HG03097 (cell line): ENCODE results near the gene NDUFB10.

ENCODE experiments used
- ATAC-seq: cut with Tn5 transposase; IDR thresholded peaks from one replicate; pipeline ENCODE4 v1.9.1; 2021; ENCODE audit not compliant: unreplicated experiment, low FRiP score

The NDUFB10 gene

DNA sequence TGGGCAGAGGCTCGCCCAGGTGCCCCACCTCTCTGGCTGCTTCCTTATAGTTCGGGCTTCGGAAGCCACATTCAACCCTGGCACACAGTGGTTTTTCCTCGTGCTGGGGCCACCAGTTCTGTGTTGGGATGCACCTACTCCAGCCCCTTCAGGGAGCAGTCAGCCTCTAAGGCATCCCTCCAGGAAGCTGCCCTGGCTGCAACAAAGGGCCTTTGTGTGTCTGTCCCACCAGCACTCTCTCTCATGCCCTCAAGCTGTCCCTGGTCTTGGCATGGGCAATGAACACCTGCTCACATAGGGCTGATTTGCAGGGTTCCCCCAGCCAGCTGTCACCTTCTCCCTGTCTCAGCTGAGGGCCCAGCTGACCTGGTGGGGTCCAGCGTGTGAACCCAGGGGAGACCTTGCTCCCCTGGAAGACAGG is 22.7 kb downstream of the NDUFB10 start:
- no peak for ATAC-seq

DNA sequence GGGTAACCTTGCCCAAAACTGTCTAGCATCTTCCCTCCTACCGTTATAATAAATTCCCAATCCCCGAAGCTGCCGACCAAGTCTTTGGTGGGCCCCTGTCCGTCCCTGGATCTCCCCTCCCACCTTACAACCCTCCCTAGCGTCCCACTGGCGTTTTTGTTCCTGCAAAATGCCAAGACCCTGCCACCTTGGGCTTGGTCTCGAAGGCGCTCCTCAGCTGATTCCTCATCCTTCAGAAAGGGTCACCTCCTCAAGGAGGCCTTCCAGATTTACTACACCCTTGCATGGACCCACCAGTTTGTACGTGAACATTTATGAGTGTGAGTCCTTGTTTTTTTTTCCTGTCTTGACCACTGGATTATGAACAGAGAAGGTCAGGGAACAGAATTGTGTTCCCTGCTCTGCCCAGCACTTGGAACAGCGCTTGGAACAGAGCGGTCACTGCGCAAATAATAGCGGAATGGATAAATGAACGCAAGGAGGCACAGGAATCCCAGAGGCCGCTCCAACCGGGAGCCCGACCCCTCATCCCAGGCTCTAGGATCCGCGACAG is 23.7 kb downstream of the NDUFB10 start:
- ATAC-seq = no peak

DNA sequence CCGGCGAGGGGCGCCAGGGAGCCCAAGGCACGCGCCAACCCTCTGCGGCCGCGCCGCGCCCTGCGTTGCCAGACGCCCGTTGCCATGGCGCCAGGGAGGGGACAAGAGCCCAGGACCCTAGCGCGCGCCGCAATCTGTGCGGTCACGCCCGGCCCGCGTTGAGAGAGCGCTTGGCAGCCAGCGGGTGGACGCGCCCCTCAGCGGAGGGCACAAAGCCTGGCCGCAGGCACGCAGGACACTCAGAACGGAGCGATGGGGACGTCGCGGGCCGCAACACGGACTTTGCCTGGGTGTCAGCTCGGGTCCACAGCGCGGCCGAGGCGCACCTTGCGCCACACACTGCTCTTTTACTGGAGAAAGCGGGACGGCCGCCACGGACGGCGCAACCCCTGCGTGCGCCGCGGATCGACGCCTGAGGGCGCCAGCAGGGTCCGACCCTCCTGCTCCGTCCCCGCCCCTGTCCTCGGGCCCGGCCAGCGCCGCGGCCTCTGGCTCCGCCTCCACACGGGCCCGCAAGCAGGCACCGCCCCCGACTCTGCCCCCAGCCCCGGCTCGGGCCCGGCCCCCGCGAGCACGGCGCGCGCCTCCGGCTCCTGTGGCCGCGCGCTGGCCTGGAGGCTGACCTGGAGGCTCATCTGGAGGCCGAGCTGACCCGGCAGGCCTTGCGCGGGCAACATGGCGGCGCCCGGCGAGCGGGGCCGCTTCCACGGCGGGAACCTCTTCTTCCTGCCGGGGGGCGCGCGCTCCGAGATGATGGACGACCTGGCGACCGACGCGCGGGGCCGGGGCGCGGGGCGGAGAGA is 24.4 kb downstream of the NDUFB10 start, which contains the start of gene GFER:
TSS of gene GFER (plus strand) at position 650 of the 803 bp plus-strand sequence. CDS start at position 676, 26 bp downstream.
- ATAC-seq = peak; percentile 72

DNA sequence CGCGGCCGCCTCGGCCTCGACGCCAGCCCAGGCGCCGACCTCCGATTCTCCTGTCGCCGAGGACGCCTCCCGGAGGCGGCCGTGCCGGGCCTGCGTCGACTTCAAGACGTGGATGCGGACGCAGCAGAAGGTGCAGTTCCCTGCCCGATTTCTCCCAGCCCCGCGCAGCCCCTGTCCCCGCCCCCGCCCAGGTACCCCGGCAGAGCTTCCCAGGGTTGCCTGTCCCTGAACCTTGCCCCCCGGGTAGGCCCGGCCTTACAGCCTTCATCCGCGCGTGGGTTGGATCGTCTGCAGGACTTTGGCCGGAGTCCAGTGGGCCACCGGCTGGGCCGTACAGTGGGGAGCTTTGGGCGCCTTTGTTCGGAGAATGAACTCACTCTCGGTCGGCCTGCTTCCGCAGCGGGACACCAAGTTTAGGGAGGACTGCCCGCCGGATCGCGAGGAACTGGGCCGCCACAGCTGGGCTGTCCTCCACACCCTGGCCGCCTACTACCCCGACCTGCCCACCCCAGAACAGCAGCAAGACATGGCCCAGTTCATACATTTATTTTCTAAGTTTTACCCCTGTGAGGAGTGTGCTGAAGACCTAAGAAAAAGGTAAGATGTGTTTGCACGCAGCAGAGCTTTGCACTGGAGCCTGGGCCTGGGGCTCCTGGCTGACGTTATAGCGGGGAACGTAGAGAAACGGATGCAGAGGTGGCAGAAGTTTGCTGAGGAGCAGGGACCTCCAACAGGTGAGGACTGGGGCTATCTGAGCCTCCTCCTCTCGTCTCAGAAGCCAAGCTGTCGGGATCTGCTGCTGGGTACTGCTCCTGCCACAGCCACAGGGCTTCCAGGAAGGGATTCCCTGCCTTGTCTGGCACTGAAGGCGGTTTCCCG is 25.2 kb downstream of the NDUFB10 start:
- no peak for ATAC-seq

DNA sequence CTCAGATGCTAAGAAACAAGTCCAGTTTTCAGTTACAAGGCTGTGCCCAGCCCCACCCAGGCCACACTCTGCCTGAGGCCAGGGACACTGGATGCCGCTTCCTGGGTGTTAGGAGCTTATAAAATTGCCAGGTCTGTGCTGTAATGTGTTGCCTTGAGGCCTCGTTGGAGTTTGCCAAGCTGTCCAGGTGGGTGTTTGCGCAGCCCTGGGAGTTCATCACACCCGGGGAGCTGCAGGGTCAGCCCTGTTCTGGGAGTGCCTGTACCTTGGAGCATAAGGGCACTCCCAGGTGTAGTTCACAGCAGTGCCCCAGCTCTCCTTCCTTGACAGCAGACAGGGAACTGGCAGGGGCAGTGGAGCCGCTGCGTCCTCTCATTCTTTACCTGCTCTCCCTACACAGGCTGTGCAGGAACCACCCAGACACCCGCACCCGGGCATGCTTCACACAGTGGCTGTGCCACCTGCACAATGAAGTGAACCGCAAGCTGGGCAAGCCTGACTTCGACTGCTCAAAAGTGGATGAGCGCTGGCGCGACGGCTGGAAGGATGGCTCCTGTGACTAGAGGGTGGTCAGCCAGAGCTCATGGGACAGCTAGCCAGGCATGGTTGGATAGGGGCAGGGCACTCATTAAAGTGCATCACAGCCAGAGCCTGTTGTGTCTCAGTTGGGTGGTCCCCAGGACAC is 26.3 kb downstream of the NDUFB10 start:
- ATAC-seq = no peak

DNA sequence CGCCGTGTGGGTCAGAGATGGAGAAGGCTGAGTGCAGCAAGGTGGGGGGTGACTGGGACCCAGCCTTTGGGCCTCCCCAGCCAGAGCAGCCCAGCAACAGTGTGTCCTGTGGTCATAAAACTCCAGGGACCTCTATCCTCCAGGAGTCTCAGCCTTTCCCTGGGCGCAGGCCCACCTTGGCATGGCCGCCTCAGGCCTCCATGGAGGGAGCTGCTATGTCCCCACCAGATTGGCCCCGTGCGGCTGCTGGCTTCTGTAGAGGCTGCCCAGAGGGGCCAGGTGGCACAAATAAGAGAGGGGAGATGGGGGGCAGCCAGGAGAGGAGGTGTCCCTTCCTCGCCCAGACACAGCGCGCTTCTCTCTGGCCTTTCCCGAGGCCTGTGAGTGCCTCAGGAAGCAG is 27.9 kb downstream of the NDUFB10 start:
- ATAC-seq = no peak

DNA sequence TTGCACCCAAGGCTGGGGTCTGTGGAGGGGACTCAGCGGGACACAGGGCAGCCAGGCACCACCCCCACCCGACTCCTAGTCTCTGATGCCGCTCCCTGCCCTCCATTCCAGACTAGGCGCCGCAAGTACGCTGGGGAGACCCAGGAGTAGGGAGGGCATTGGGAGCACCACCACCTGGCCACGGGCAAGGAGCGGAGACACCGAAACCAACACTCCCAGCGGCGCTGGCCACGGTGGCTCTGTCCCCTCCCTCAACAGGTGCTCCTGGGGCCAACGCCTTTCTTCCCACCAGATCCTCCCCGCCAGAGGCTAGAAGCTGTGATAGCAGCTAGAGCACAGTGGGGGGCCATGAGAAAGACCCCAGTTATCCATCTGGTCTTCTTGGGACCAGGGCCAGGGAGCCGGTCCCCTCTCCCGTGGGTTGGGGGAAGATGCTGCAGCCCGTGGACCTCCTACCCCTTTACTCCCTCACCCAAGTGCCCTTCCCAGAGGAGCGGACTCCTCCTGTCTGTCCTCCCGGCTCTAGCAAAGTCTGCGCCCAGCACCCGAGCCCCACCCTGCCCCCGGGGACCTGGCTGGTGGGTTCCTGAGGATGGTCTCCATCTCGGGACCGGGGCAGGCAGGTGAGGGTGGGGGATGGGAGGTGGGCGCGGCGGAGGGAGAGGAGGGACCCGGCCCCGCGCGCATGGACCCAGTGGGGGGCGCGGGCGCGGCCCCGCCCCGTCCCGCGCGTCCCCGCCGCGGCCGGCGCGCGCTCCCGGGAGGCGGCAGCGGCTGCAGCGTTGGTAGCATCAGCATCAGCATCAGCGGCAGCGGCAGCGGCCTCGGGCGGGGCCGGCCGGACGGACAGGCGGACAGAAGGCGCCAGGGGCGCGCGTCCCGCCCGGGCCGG is 30.1 kb downstream of the NDUFB10 start, which contains the start of gene SYNGR3:
TSS of gene SYNGR3 (plus strand) at position 762 of the 892 bp plus-strand sequence. CDS start 133 bp downstream, outside the sequence.
- no peak for ATAC-seq

DNA sequence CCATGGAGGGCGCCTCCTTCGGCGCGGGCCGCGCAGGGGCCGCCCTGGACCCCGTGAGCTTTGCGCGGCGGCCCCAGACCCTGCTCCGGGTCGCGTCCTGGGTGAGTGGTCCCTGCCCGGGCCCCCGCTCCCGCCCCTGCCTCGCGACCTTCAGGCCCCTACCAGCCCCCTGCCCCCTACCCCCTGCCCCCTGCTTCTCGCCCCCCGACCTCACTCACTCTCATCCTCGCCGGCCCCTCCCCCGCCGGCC is 30.7 kb downstream of the NDUFB10 start:
- no peak for ATAC-seq

DNA sequence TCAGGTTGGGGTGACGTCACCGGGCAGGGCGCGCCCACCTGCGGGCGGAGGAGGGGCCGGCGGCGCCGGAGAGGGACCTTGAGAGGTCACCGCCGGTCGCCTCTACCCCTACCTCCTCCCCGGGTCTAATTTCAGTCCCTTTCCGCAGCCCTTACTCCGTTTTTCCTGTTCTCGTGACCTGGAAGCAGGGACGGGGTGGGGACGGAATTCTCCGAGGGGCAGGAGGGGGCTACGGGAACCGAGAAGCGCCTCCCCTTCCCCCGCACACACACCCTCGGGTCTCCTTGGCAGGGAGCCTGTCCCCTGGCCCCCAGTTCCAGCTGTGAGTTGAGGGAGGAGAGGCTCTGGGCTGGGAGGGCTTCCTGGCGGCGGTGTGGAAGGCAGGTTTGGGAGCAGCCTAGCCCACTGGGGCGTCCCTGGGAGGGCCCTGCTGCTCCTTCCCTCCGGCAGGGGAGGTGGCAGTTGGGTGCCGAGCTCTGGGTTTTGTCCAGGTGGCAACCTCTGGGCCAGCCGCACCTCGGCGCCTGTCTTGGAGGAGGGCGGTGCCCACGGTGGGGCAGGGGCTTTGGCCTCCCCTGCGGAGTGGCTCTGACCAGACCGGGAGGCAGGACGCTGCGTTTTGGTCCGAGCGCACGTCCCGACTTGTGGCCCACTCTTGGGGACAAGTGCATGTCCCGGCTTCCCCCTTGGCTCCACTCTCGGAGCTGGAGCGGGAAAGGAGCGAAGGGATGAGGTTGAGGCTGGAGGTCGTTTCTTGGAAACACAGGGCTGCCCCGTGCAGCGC is 31.2 kb downstream of the NDUFB10 start:
- ATAC-seq = peak; percentile 1

DNA sequence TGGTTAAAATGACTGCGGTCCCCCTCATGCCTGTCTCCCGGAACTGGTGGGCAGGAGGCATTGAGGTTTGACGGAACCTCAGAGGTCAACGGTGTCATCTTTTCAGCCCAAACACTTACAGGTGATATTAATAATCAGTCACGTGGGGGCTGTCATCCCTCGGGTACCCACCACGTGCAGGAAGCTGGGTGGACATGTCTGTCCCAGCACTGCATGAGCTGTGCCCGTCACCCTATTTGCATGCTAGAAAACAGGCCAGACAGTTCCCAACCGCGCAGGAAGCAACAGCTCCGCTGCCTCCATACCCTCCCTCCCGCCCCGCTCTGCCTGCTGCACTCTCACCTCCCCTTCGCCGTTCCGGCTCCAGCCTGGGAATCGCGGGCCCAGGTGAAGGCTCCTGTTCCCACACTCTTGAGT is 31.8 kb downstream of the NDUFB10 start:
- ATAC-seq = peak; percentile 27

DNA sequence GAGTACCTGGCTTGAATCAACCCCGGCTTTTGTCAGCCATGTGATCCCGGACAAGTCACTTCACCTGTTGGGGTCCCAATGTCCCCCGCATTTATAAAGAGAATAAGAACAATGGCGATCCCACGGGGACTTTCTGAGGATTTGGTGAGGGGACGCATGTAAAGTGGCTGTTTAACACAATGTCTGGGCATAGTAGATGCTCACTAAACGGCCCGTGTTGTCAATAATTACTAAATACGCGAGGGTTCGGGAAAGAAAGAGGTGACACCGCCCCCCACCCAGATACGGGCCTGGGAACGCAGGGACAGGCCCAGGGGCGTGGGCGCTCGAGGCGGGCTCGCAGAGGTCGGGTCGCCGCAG is 32.2 kb downstream of the NDUFB10 start:
- no peak for ATAC-seq

DNA sequence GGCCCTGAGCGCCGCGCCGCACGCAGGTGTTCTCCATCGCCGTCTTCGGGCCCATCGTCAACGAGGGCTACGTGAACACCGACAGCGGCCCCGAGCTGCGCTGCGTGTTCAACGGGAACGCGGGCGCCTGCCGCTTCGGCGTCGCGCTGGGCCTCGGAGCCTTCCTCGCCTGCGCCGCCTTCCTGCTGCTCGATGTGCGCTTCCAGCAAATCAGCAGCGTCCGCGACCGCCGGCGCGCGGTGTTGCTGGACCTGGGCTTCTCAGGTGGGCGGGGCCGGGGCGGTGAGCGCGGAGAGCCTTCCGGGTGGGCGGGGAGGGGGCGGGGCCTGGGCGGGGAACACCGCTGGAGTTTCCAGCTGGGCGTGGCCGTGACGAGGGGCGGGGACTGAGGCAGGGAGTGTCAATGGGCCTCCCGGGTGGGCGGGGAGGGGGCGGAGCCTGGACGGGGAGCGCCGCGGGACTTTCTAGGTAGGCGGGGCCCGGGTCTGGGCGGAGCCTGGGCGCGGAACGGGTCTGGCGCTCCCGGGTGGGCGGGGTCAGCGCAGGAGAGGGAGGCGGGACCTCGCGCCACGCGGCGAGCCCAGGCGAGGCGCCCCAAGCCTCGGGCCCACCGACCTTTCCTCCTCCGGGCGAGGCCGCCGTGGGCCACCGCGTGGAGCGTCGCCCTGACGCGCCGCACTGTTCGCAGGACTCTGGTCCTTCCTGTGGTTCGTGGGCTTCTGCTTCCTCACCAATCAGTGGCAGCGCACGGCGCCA is 32.8 kb downstream of the NDUFB10 start:
- peak; percentile 42 for ATAC-seq

DNA sequence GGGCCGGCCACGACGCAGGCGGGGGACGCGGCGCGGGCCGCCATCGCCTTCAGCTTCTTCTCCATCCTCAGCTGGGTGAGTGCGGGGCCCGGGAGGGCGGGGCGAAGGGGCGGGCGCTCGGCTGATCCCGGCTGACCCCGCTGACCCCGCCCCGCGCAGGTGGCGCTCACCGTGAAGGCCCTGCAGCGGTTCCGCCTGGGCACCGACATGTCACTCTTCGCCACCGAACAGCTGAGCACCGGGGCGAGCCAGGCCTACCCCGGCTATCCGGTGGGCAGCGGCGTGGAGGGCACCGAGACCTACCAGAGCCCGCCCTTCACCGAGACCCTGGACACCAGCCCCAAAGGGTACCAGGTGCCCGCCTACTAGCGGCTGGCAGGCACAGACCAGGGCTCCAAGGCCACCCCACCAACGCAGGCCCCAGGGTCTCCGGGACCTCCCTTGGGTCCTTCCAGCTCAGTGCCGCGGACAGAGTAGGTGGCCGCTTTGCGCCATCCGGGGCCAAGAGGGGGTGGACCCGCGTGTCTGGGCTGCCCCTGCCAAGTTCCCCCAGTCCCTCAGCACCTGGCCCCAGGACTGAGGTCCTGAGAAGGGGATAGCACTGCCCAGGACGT is 33.5 kb downstream of the NDUFB10 start:
- ATAC-seq = no peak

DNA sequence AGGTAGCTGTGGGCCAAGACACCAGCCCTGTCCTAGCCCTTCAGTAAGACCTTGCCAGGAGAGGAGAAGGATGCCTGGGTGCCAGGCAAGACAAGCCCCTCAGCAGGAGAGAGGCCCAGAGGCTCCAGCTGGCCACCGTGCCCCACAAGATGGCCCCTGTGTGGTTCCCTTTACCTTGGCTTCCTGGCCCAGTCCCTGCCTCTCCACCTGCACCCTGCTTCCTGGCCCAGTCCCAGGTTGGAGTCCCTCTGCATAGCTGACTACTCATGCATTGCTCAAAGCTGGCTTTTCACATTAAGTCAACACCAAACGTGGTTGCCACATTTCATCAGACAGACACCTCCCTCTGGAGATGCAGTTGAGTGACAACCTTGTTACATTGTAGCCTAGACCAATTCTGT is 34.4 kb downstream of the NDUFB10 start:
- ATAC-seq = no peak

DNA sequence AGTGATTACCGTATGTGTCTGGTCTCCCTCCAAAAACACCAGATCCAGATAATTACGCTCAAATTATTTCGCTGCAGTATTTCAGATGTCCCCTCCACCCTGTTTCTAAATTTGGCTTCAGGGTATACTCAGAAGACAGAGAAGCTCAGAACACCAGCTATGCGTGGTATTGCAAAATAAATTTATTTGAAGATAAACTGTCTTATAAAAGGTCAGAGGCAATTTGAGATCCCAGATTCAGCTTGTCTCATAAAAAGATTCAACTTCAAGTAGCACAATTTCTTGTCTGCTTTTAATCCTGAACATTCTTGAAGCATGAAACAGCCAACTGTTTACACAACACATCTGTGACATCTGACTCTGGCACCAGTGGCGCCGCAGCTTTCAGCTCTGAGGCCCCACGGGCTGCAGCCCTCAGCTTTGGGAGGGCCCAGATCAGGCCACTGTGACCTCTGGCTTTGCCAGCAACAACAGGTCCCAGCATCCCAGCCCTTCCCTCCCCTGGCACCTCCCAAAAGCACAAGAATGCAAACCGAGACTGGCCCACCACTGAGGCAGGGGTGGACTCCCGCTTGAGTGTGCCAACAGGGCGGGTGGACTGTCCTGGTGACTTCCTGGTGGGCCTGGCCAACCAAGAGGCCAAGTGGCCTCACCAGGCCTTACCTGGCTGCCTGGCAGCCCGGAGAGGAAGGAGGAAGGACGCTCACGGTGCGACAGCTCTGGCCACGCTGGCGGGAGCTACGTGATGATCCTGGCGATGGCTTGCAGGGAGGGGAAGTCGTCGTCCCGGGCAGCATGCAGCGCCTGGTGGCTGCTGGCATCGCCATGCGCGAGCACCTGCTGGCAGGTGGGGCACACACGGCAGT is 38.4 kb downstream of the NDUFB10 start:
- no peak for ATAC-seq

DNA sequence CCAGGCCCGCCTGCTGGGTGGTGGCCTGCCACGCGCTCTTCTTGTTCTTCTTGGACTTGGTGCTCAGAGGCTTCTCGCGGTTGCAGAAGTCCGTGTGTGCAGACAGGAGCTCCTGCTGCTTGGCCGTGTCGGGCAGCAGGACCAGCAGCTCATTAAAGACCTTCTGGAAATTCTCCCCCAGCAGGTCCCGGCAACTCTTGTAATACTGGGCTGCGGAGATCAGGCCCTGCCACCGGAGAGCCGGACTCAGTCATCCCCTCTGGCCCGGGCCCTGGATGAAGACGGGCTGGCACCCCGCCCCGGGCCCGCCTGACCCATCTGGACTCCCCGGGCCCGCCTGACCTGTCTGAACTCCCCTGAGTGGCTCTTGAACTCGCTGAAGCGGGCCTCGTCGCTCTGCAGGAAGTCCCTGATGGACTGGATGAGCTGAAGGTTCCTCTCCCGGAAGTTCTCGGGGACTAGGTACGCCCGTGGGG is 39.1 kb downstream of the NDUFB10 start:
- no peak for ATAC-seq
